Panc1 (cell line): ENCODE results near the gene BCR. TPM values are rescaled to one million over a fixed set of nuclear protein-coding genes. Genes with fewer than 3 reads are reported as not detected.

Experiments
- ATAC-seq: fragments of 200-7000 bp; cut with Tn5 transposase; 2 replicates; pipeline ENCODE4 v1.9.1; 2020; ENCODE audit warnings: mild to moderate bottlenecking, moderate library complexity
- BruUV-seq: library from RNA; stranded (reverse); fragments of 400-500 nt; replicated peaks from 2 replicates; lab custom pipeline; 2021; lab: Mats Ljungman, UMichigan
- CTCF ChIA-PET: fragments of 300-600 bp; sonication (Branson Sonifier 250); formaldehyde crosslinking; loops from one replicate; lab custom pipeline; 2022; ENCODE audit warnings: antibody characterized with exemption; lab: Charles Lee
- POLR2A ChIA-PET: fragments of 300-600 bp; sonication (Branson Sonifier 250); formaldehyde crosslinking; loops from one replicate; lab custom pipeline; 2022; ENCODE audit warnings: antibody characterized with exemption; lab: Charles Lee
- DNase-seq: peaks from one replicate; pipeline ENCODE4 v3.0.0-alpha.2; 2010; ENCODE audit warnings: low read depth, low spot score
- H3K27ac ChIP-seq: 2 replicates; pipeline ENCODE4 v1.5.1; 2011; ENCODE audit warnings: mild to moderate bottlenecking, low read length, inconsistent platforms
- H3K27me3 ChIP-seq: fragments of 200-500 bp; sonication (Bioruptor generic); 2 replicates; pipeline ENCODE4 v1.6.0; 2014; ENCODE audit warnings: low read length, inconsistent platforms; ENCODE audit not compliant: control insufficient read depth, insufficient read depth
- H3K36me3 ChIP-seq: fragments of 200-500 bp; sonication (Bioruptor generic); 2 replicates; pipeline ENCODE4 v1.5.1; 2014; ENCODE audit warnings: inconsistent platforms, mild to moderate bottlenecking, low read length, moderate library complexity; ENCODE audit not compliant: control insufficient read depth, insufficient read depth
- H3K4me1 ChIP-seq: 2 replicates; pipeline ENCODE4 v1.5.1; 2011; ENCODE audit warnings: inconsistent platforms, mild to moderate bottlenecking, low read length, moderate library complexity; ENCODE audit not compliant: control insufficient read depth, insufficient read depth
- H3K4me3 ChIP-seq, 2 experiments: 2 replicates each; pipeline ENCODE4 v1.5.1; 2011 to 2012; ENCODE audit warnings: low read depth in 2 of 2, low read length in 2 of 2, mild to moderate bottlenecking in 2 of 2, inconsistent platforms in 1 of 2, moderate library complexity in 1 of 2
- H3K9me3 ChIP-seq: fragments of 200-500 bp; sonication (Bioruptor generic); 2 replicates; pipeline ENCODE4 v1.5.1; 2014; ENCODE audit warnings: low read depth, mild to moderate bottlenecking, inconsistent platforms, low read length, moderate library complexity; ENCODE audit not compliant: control insufficient read depth, insufficient read depth
- CTCF ChIP-seq: fragments of 450-650 bp; IDR thresholded peaks from 2 replicates; pipeline ENCODE4 v1.5.1; 2017; ENCODE audit warnings: mild to moderate bottlenecking
- POLR2AphosphoS5 ChIP-seq: IDR thresholded peaks from 2 replicates; pipeline ENCODE4 v1.6.1; 2012; ENCODE audit warnings: mild to moderate bottlenecking, low read depth, low read length, moderate library complexity
- REST ChIP-seq, 2 experiments: IDR thresholded peaks; 2 replicates each; pipeline ENCODE4 v1.6.1; 2011 to 2012; ENCODE audit warnings: low read depth in 2 of 2, control low read depth in 1 of 2, low read length in 1 of 2, mild to moderate bottlenecking in 1 of 2, moderate library complexity in 1 of 2; ENCODE audit not compliant: insufficient read depth in 1 of 2
- SIN3A ChIP-seq: IDR thresholded peaks from 2 replicates; pipeline ENCODE4 v1.6.1; 2012; ENCODE audit warnings: low read depth, mild to moderate bottlenecking, low read length, moderate library complexity, borderline replicate concordance; ENCODE audit not compliant: insufficient read depth
- TCF7L2 ChIP-seq: IDR thresholded peaks from 2 replicates; pipeline ENCODE4 v1.6.1; 2011; ENCODE audit warnings: mild to moderate bottlenecking, low read depth, low read length, inconsistent platforms
- in situ Hi-C: cut with HindIII; loops from 2 replicates; pipeline ENCODE4 v1.10.0; 2016; ENCODE audit warnings: low sequenced_read_pairs, low pct_unique_long_range_greater_than_20kb
- intact Hi-C: fragments of 100-400 bp; cut with micrococcal nuclease; formaldehyde crosslinking; loops from one replicate; pipeline ENCODE4 v1.10.0; 2022; ENCODE audit not compliant: unreplicated experiment
- total RNA-seq: library from RNA; stranded (reverse); gene quantifications from one replicate; pipeline ENCODE4 v1.2.1, GENCODE V29; 2021; ENCODE audit not compliant: unreplicated experiment

BCR gene
- total RNA-seq, 1 experiment from 2014 or later, result 32.1 TPM

- CTCF ChIA-PET, result no interaction called here
- Histone ChIP-seq H3K4me3 (no peak overlapping the region), H3K4me1 (no peaks in the 10 kb centered on the region), H3K27me3 (no peaks in the 10 kb centered on the region), H3K27ac (no peak overlapping the region), H3K36me3 (no peaks in the 10 kb centered on the region), H3K9me3 (0 out of 2 replicates have a peak, but pooled peaks cover 6% of the 10 kb centered on the region)
- ATAC-seq (no peak), DNase-seq (no peak)
- TF ChIP-seq TCF7L2 (no peak), REST (IDR thresholded peaks at IDR 0.05; ENCODE audit: insufficient read depth in 1 of 2, low read depth in 2 of 2, low read length in 1 of 2) (no peak)
- no TSS peak for BruUV-seq
- in situ Hi-C loops, result no loop called here
- intact Hi-C loops, result no loop called here
- POLR2A ChIA-PET, result no interaction called here
These were observed 46.2 kb downstream of the BCR start for GRCh38 chr22:23226497-23226850.

GRCh38 chr22:23227380-23227779 is 47.1 kb downstream of the BCR start:
- Histone ChIP-seq H3K4me3 (no peak overlapping the region), H3K9me3 (0 out of 2 replicates have a peak, but pooled peaks cover 6% of the 10 kb centered on the region), H3K36me3 (no peaks in the 10 kb centered on the region), H3K27ac (no peak overlapping the region), H3K27me3 (no peaks in the 10 kb centered on the region), H3K4me1 (no peaks in the 10 kb centered on the region)
- ATAC-seq (no peak), DNase-seq (no peak)
- no TSS peak for BruUV-seq
- intact Hi-C loops (no loop called here), in situ Hi-C loops (no loop called here)
- TF ChIP-seq CTCF, result no peak
- no peak for TF ChIP-seq POLR2AphosphoS5
- no peak for TF ChIP-seq TCF7L2
- no peak for TF ChIP-seq SIN3A
- no peak for TF ChIP-seq REST (IDR thresholded peaks at IDR 0.05; ENCODE audit: insufficient read depth in 1 of 2, low read depth in 2 of 2, low read length in 1 of 2)
- ChIA-PET CTCF (no interaction called here), POLR2A (no interaction called here)
